Tibial nerve (tissue), 4 donors: ENCODE results near the gene PSMG4. TPM values are rescaled to one million over a fixed set of nuclear protein-coding genes. Genes with fewer than 3 reads are reported as not detected.

ENCODE experiments used
- DNase-seq, 2 donors: peaks; one replicate each; pipeline ENCODE4 v3.0.0-alpha.2; 2019; ENCODE audit warnings: low spot score in 2 of 2
- H3K27ac ChIP-seq, 4 donors: fragments of 200-600 bp; sonication (generic) in 3 of 4; one replicate each; pipeline ENCODE4 v1.5.1; 2017 to 2019; ENCODE audit warnings: mild to moderate bottlenecking in 1 of 4
- H3K27me3 ChIP-seq, 2 donors: fragments of 200-600 bp; sonication (generic) in 1 of 2; one replicate each; pipeline versions ENCODE4 v1.5.1 to v1.6.0; 2017 to 2019
- H3K36me3 ChIP-seq, 3 donors: fragments of 200-600 bp; sonication (generic); one replicate each; pipeline ENCODE4 v1.5.1; 2018 to 2019
- H3K4me1 ChIP-seq, 4 donors: fragments of 200-600 bp; sonication (generic) in 3 of 4; one replicate each; pipeline ENCODE4 v1.5.1; 2017 to 2019
- H3K4me3 ChIP-seq, 4 donors: fragments of 200-600 bp; sonication (generic) in 3 of 4; one replicate each; pipeline ENCODE4 v1.5.1; 2017 to 2019; ENCODE audit warnings: mild to moderate bottlenecking in 1 of 4, moderate library complexity in 1 of 4
- H3K9me3 ChIP-seq, 4 donors: fragments of 200-600 bp; sonication (generic) in 3 of 4; one replicate each; pipeline ENCODE4 v1.5.1; 2017 to 2019
- CTCF ChIP-seq, 5 experiments: fragments of 200-600 bp in 3 of 5; fragments of 450-650 bp in 2 of 5; sonication (generic) in 3 of 5; IDR thresholded peaks; one replicate each; pipeline ENCODE4 v1.5.1; 2016 to 2019; ENCODE audit warnings: antibody characterized with exemption in 5 of 5, mild to moderate bottlenecking in 3 of 5, moderate library complexity in 2 of 5
- EP300 ChIP-seq, 2 donors: sonication (generic); formaldehyde crosslinking; IDR thresholded peaks; one replicate each; pipeline ENCODE4 v1.6.1; 2017; ENCODE audit warnings: antibody characterized with exemption in 2 of 2, mild to moderate bottlenecking in 1 of 2
- POLR2A ChIP-seq, 2 donors: fragments of 450-650 bp; IDR thresholded peaks; one replicate each; pipeline ENCODE4 v1.6.1; 2017; ENCODE audit warnings: antibody characterized with exemption in 2 of 2, mild to moderate bottlenecking in 2 of 2, moderate library complexity in 2 of 2
- WGBS, 2 donors: methylation state at CpG; one replicate each; pipeline ENCODE4 v1.1.5; 2018; 5-methylcytosine and 5-hydroxymethylcytosine counted together
- total RNA-seq, 4 donors: library from RNA; depleted of rRNA; stranded (reverse); fragments of >200 nt; gene quantifications; one replicate each; pipeline ENCODE4 v1.1.0, GENCODE V29; 2016

The PSMG4 gene
- total RNA-seq, 4 donors from 2014 or later: 14.7 to 36.5 (median 31.8) TPM

DNA sequence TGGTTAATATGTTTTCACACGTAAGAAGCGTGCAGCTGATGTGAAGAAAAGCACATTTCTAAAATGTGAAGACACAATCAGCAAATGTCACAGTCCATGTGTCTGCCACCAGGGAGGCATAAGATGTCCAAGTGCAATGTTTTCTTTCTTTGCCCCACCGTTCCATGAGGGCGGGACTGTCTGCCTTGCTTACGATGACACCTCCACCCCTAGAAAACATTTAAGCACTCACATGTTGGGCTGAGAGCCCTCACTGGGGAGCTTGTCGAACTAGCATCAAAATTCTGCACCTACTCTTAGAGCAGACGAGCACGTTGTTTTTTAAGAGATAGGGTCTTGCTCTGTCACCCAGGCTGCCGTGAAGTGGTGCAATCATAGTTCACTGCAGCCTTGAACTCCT lies 57.6 kb downstream of the PSMG4 start:
- Histone ChIP-seq H3K9me3 (no peaks in the 10 kb centered on the region), H3K27me3 (no peaks in the 10 kb centered on the region), H3K36me3 (peaks cover 0 to 8% (median 0%) of the 10 kb centered on the region in 3 donors), H3K27ac (no peak overlapping the region), H3K4me1 (no peaks in the 10 kb centered on the region), H3K4me3 (no peak overlapping the region)
- WGBS, 2 donors: 94 to 96% methylated on average over 9 of the region's 9 CpGs
- DNase-seq: no peak
- TF ChIP-seq POLR2A (IDR thresholded peaks at IDR 0.05): no peak
- no peak for TF ChIP-seq CTCF (IDR thresholded peaks at IDR 0.05)
- TF ChIP-seq EP300 (IDR thresholded peaks at IDR 0.05): no peak

DNA sequence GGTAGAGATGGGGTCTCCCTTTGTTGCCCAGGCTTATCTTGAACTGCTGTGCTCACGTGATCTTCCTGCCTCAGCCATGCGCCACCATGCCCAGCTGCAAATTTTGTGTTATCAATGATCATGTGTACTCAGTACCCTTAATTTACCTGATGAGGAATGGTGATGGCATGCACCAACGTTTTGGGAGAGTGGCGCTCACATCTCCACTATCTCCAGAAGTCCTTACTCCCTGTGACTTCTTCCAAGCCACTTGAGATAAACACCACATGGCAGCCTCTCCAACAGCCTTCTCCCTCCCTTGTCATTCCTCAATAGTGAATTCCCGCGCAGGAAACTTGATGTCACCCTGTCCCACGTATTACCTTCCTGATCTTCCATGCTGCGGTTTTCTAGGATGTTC lies 58.1 kb downstream of the PSMG4 start:
- Histone ChIP-seq H3K36me3 (peaks cover 0 to 8% (median 0%) of the 10 kb centered on the region in 3 donors), H3K27me3 (no peaks in the 10 kb centered on the region), H3K4me3 (no peak overlapping the region), H3K9me3 (no peaks in the 10 kb centered on the region), H3K27ac (no peak overlapping the region), H3K4me1 (no peaks in the 10 kb centered on the region)
- TF ChIP-seq CTCF (IDR thresholded peaks at IDR 0.05): no peak
- TF ChIP-seq EP300 (IDR thresholded peaks at IDR 0.05): no peak
- TF ChIP-seq POLR2A (IDR thresholded peaks at IDR 0.05): no peak
- DNase-seq: no peak
- WGBS, 2 donors: 88 to 95% methylated on average over 8 of the region's 8 CpGs

Other genes with a start within 250 kb of the PSMG4 start
- 10 to 100 TPM; 20.1 to 22.6 (median 21.2) TPM for gene RIPK1, start 190.5 kb upstream of the PSMG4 start, total RNA-seq
- 10 to 100 TPM in 3 of 4 donors, 1 to 10 TPM in 1; 6.7 to 21.6 (median 12.6) TPM for gene BPHL, start 140.2 kb upstream of the PSMG4 start, total RNA-seq
- 100 to 1,000 TPM in 1 of 4 donors, 10 to 100 TPM in 3; 37.5 to 100 (median 68.0) TPM for gene TUBB2A, start 101.4 kb upstream of the PSMG4 start, total RNA-seq
- gene TUBB2B, start 31.3 kb upstream of the PSMG4 start, total RNA-seq: 10 to 100 TPM; 13.7 to 47.6 (median 32.6) TPM
- gene SLC22A23, start 198.1 kb downstream of the PSMG4 start, total RNA-seq: 1 to 10 TPM; 7.1 to 9.6 (median 8.2) TPM